Lung (tissue), 12 donors: Measurements from ENCODE around the gene AGPS. TPM values are rescaled to one million over a fixed set of nuclear protein-coding genes. Genes with fewer than 3 reads are reported as not detected.

ENCODE experiments used
- ATAC-seq: fragments of 200-7000 bp; cut with Tn5 transposase; one replicate; pipeline ENCODE4 v1.9.1; 2020; ENCODE audit warnings: moderate number of reproducible peaks; ENCODE audit not compliant: insufficient read depth, low FRiP score
- DNase-seq, 3 donors: peaks; one replicate each; pipeline ENCODE4 v3.0.0-alpha.2; 2013 to 2017
- H3K27ac ChIP-seq, 2 donors: one replicate each; pipeline ENCODE4 v1.5.1; 2013; ENCODE audit warnings: mild to moderate bottlenecking in 2 of 2, moderate library complexity in 2 of 2, control low read depth in 1 of 2, inconsistent platforms in 1 of 2, low read depth in 1 of 2, low read length in 1 of 2
- H3K27me3 ChIP-seq, 3 donors: one replicate each; pipeline ENCODE4 v1.5.1; 2013; ENCODE audit warnings: low read length in 2 of 3; ENCODE audit not compliant: control insufficient read depth in 3 of 3, insufficient read depth in 3 of 3
- H3K36me3 ChIP-seq, 4 donors: one replicate each; pipeline ENCODE4 v1.5.1; 2013; ENCODE audit warnings: low read length in 4 of 4, mild to moderate bottlenecking in 1 of 4, moderate library complexity in 1 of 4; ENCODE audit not compliant: control insufficient read depth in 4 of 4, insufficient read depth in 4 of 4
- H3K4me1 ChIP-seq, 5 donors: one replicate each; pipeline ENCODE4 v1.5.1; 2013; ENCODE audit warnings: low read length in 5 of 5, mild to moderate bottlenecking in 2 of 5, moderate library complexity in 1 of 5; ENCODE audit not compliant: control insufficient read depth in 5 of 5, insufficient read depth in 5 of 5
- H3K4me3 ChIP-seq: one replicate; pipeline ENCODE4 v1.5.1; 2013; ENCODE audit warnings: mild to moderate bottlenecking, control low read depth, moderate library complexity
- H3K9ac ChIP-seq, 2 donors: one replicate each; pipeline ENCODE4 v1.5.1; 2013; ENCODE audit warnings: low read length in 2 of 2, control low read depth in 1 of 2; ENCODE audit not compliant: insufficient read depth in 1 of 2
- H3K9me3 ChIP-seq, 4 donors: one replicate each; pipeline ENCODE4 v1.5.1; 2013; ENCODE audit warnings: low read length in 3 of 4, mild to moderate bottlenecking in 1 of 4, moderate library complexity in 1 of 4; ENCODE audit not compliant: control insufficient read depth in 4 of 4, insufficient read depth in 3 of 4
- WGBS, 2 donors: extraction: QIAGEN DNeasy Blood & Tissue Kit; methylation state at CpG; one replicate each; pipeline ENCODE4 v1.1.7; 2013; 5-methylcytosine and 5-hydroxymethylcytosine counted together
- polyA plus RNA-seq, 2 donors: library from polyadenylated mRNA; stranded (reverse); fragments of 200-250 nt; gene quantifications; one replicate each; pipeline ENCODE4 v1.2.1, GENCODE V29; 2013
- total RNA-seq, 2 donors: library from RNA; depleted of rRNA in 1 of 2; stranded (reverse); fragments of >200 nt in 1 of 2; gene quantifications; one replicate each; pipeline ENCODE4 v1.2.1, GENCODE V29; 2014 to 2021
- TF ChIP-seq, protein P1 (sequence below): IDR thresholded peaks from 2 replicates; pipeline ENCODE4 v1.5.1; 2012; ENCODE audit warnings: mild to moderate bottlenecking; ENCODE audit errors: control extremely low read depth, extremely low read depth
- donor health status: control.
- donor health status: control.
- donor health status: Bipolar disorder and iron deficiency.
- donor health status: healthy.
- donor health status: DM: yes; HTN: yes; CAD: no.

AGPS gene
- total and polyA plus RNA-seq, 4 donors, result 5.2 to 43.9 (median 23.8) TPM

- 85 to 96% methylated on average over 10 of the region's 10 CpGs for WGBS, 2 donors
- Histone ChIP-seq H3K9ac (no peak overlapping the region), H3K36me3 (peaks cover 0 to 1% (median 0%) of the 10 kb centered on the region in 4 donors), H3K4me1 (peaks cover 0 to 3% (median 0%) of the 10 kb centered on the region in 5 donors), H3K27ac (no peak overlapping the region), H3K27me3 (no peaks in the 10 kb centered on the region), H3K4me3 (no peak overlapping the region), H3K9me3 (no peaks in the 10 kb centered on the region)
- ATAC-seq, result no peak
- no peak for DNase-seq
- TF ChIP-seq, protein P1, sequence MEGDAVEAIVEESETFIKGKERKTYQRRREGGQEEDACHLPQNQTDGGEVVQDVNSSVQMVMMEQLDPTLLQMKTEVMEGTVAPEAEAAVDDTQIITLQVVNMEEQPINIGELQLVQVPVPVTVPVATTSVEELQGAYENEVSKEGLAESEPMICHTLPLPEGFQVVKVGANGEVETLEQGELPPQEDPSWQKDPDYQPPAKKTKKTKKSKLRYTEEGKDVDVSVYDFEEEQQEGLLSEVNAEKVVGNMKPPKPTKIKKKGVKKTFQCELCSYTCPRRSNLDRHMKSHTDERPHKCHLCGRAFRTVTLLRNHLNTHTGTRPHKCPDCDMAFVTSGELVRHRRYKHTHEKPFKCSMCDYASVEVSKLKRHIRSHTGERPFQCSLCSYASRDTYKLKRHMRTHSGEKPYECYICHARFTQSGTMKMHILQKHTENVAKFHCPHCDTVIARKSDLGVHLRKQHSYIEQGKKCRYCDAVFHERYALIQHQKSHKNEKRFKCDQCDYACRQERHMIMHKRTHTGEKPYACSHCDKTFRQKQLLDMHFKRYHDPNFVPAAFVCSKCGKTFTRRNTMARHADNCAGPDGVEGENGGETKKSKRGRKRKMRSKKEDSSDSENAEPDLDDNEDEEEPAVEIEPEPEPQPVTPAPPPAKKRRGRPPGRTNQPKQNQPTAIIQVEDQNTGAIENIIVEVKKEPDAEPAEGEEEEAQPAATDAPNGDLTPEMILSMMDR, result no peak
Measured at GRCh38 chr2:177545981-177546585, 153.5 kb downstream of the AGPS start.

GRCh38 chr2:177547122-177547521, 154.5 kb downstream of the AGPS start:
- peaks cover 0 to 1% (median 0%) of the 10 kb centered on the region in 4 donors for H3K36me3 ChIP-seq
- DNase-seq (no peak), ATAC-seq (no peak)
- H3K4me3 ChIP-seq, result no peak overlapping the region
- no peak overlapping the region for H3K9ac ChIP-seq
- H3K9me3 ChIP-seq, result no peaks in the 10 kb centered on the region
- H3K27me3 ChIP-seq, result no peaks in the 10 kb centered on the region
- H3K27ac ChIP-seq, result no peak overlapping the region
- H3K4me1 ChIP-seq, result peaks cover 0 to 5% (median 2%) of the 10 kb centered on the region in 5 donors
- TF ChIP-seq, protein P1, result no peak

GRCh38 chr2:177547772-177548171, 155.2 kb downstream of the AGPS start:
- no peak overlapping the region for H3K27ac ChIP-seq
- TF ChIP-seq, protein P1, result no peak
- 92% methylated on average over 1 of the region's 1 CpG for WGBS, 2 donors

DNA sequence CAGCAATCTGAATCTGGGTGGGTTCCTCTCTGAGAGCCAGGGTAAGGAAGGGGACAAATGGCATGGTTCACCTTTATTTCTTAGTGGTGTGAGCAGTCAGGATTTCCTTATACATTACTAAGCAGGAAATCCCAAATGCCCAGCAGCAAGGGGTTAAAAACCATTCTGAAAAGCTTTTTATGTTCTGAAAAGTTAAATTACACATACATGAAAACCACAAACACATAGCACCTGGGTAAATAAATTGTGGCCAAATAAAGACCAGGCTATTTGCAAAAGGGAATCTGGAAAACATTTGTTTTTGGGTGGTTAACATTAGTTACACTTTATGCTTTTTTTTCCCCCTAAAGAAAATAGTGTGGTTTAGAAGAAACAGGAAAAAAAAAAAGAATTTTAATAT, 156.1 kb downstream of the AGPS start:
- Histone ChIP-seq H3K9me3 (no peaks in the 10 kb centered on the region), H3K27me3 (no peaks in the 10 kb centered on the region), H3K4me3 (no peak overlapping the region), H3K4me1 (peaks cover 0 to 5% (median 3%) of the 10 kb centered on the region in 5 donors), H3K27ac (no peak overlapping the region), H3K9ac (no peak overlapping the region), H3K36me3 (no peaks in the 10 kb centered on the region)
- TF ChIP-seq, protein P1, result no peak
- ATAC-seq (no peak), DNase-seq (no peak)

More at GRCh38 chr2:177547772-177548171, 155.2 kb downstream of the AGPS start:
- peaks cover 0 to 6% (median 3%) of the 10 kb centered on the region in 5 donors for H3K4me1 ChIP-seq
- ATAC-seq, result no peak
- no peaks in the 10 kb centered on the region for H3K27me3 ChIP-seq
- no peak for DNase-seq
- H3K9ac ChIP-seq, result no peak overlapping the region
- H3K36me3 ChIP-seq, result peaks cover 0 to 1% (median 0%) of the 10 kb centered on the region in 4 donors
- no peak overlapping the region for H3K4me3 ChIP-seq
- H3K9me3 ChIP-seq, result no peaks in the 10 kb centered on the region
